HG03108 (cell line): ENCODE data around the gene C17orf58.
"Not testable (repeated sequence)": the region's sequence is repeated elsewhere in the genome, so short reads cannot be mapped to it uniquely, and the experiment has no call there.

Experiments
- ATAC-seq: cut with Tn5 transposase; IDR thresholded peaks from one replicate; pipeline ENCODE4 v1.9.1; 2021; ENCODE audit warnings: moderate library complexity; ENCODE audit not compliant: unreplicated experiment

The C17orf58 gene

GRCh38 chr17:67996301-67997171 is at the start of gene C17orf58:
C17orf58 (minus strand) TSS chr17:67996469; CDS start chr17:67996198, 271 bp downstream.
- not testable (repeated sequence) for ATAC-seq

- ATAC-seq: no peak
Measured at GRCh38 chr17:68036304-68037147, 40.3 kb upstream of the C17orf58 start.

GRCh38 chr17:68035523-68036303 is 39.4 kb upstream of the C17orf58 start, which contains the start of gene KPNA2:
KPNA2 (plus strand) TSS chr17:68035735; CDS start chr17:68037133, 1,398 bp downstream.
- ATAC-seq: peak; percentile 86

GRCh38 chr17:68035131-68035522 is 38.9 kb upstream of the C17orf58 start:
- ATAC-seq: peak; percentile 84

GRCh38 chr17:68034452-68034776 is 38.1 kb upstream of the C17orf58 start:
- no peak for ATAC-seq

GRCh38 chr17:68033636-68034451 is 37.6 kb upstream of the C17orf58 start:
- no peak for ATAC-seq

- ATAC-seq: no peak
Measured at GRCh38 chr17:68029512-68030215, 33.4 kb upstream of the C17orf58 start.

GRCh38 chr17:68022547-68022946 is 26.3 kb upstream of the C17orf58 start:
- ATAC-seq: not testable (repeated sequence)

GRCh38 chr17:68021963-68022362 is 25.7 kb upstream of the C17orf58 start:
- no peak for ATAC-seq

GRCh38 chr17:68020791-68021190 is 24.5 kb upstream of the C17orf58 start:
- ATAC-seq: not testable (repeated sequence)

GRCh38 chr17:68020409-68020756 is 24.1 kb upstream of the C17orf58 start:
- ATAC-seq: no peak

- peak; percentile 77 for ATAC-seq
Measured at GRCh38 chr17:68019675-68020408, 23.6 kb upstream of the C17orf58 start.

GRCh38 chr17:68019336-68019674 is 23.0 kb upstream of the C17orf58 start:
- ATAC-seq: no peak

- ATAC-seq: not testable (repeated sequence)
Measured at GRCh38 chr17:68018493-68018892, 22.2 kb upstream of the C17orf58 start.

GRCh38 chr17:68016838-68017237 is 20.6 kb upstream of the C17orf58 start:
- no peak for ATAC-seq

- ATAC-seq: no peak
Measured at GRCh38 chr17:68015081-68015723, 18.9 kb upstream of the C17orf58 start.

- no peak for ATAC-seq
Measured at GRCh38 chr17:68013385-68013784, 17.1 kb upstream of the C17orf58 start.

GRCh38 chr17:68011199-68011665 is 15.0 kb upstream of the C17orf58 start:
- ATAC-seq: peak; percentile 57
